Activated T-cell treated with anti-CD3 and anti-CD28 coated beads for 24 hours (primary cell): ENCODE results near the gene NRL.
A peak's percentile ranks its signal among the peaks of the same experiment; 100 is the strongest.
"Not testable (repeated sequence)": the region's sequence is repeated elsewhere in the genome, so short reads cannot be mapped to it uniquely, and the experiment has no call there.

Source experiments
- DNase-seq: peaks from one replicate; pipeline ENCODE4 v3.0.0-alpha.2; 2020; ENCODE audit warnings: low read depth

The NRL gene

DNA sequence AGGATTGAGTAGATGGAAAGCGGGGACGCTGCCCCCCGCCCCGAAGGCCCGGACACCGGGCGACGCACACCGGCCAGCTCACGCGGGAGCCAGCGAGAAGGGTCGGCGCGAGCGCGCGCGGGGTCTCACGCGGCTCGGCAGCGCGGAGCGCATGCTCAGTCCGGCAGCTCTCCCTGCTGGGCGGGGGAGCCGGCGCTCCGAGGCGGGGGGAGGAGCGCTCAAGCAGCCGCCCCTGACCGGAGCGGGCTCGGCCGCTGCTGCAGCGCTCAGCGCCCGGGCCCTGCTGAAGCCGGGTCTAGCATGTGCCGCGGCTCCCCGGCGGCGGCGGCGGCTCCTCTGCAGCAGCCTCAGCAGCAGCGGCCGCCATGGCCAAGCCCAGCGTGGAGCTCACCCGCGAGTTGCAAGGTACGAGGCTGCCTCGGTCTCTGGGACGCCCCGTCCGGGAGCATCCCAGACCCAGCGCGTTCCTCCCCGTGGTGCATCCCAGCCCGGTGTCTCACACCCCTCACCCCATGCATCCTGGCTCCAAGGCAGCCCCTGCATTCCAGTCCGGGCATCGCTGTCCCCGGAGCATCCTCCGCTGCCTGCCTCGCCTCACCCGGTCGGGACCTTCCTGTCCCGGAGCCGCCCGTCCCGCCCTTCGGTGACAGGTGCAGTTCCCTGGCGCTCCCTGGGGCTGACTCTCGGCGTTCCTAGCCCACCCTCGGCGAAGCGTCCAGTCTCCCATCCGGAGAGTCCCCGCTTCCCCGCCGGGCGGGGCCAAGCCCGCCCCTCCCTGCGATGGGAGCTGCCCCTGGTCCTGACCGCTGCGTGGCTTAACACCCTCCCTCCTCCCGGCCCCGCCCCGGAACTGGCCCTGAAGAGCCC lies 62.7 kb downstream of the NRL start, which contains the start of gene CARMIL3:
TSS of gene CARMIL3 (plus strand) at position 221 of the 867 bp plus-strand sequence. CDS start at position 366, 145 bp downstream.
- peak; percentile 55 for DNase-seq

DNA sequence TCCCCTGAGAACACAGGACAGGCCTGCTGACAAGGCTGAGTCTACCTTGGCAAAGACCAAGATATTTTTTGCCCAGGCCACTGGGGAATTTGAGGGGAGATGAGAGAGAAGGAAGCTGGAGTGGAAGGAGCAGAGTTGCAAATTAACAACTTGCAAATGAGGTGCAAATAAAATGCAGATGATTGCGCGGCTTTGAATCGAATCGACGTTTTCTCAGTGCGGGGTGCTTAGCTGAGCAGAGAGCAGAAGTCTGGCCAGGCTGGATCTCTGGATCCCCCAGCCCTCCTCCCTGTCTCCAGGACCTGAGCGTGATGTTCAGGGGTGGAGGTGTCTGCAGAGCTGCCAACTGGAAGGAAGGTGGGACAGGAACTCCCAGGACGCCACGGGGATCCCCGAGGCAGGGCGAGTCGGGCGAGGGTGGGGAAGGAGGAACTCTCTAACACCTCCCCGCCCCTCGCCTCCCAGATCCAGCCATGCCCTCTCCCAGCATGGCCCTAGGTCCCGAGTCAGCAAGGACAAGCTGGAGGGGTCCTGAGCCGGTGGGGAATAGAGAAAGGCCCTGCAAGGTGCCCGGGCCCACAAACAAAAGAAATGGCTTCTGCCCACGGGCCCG lies 63.5 kb downstream of the NRL start:
- DNase-seq: no peak

DNA sequence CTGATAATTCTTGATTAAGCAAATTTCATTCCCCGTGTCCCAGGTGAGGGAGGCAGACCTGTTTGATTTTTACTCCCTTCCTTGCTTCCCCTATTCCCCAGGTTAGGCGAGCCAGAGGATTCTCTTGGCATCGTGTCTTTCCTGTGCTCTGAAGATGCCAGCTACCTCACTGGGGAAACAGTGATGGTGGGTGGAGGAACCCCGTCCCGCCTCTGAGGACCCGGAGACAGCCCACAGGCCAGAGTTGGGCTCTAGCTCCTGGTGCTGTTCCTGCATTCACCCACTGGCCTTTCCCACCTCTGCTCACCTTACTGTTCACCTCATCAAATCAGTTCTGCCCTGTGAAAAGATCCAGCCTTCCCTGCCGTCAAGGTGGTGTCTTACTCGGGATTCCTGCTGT lies 64.0 kb downstream of the NRL start:
- DNase-seq: not testable (repeated sequence)

DNA sequence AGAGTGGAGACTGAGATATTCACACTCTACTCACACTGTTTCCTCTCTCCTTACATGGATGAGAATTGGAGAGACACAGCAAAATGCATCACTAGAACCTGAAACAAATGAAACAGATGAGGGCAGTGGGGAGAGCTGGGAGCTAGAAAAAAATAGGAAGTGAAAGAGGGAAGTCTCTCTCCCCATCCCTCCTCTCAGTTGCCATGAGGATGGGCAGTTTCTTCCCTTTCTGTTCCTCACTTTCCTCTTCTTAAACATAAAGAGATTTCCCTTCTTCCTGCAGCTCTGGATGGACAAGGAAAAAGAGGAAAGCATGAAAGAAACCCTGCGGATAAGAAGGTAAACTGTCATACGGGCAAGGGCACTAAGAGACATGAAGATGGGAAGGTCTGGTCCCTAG lies 65.7 kb downstream of the NRL start:
- not testable (repeated sequence) for DNase-seq

DNA sequence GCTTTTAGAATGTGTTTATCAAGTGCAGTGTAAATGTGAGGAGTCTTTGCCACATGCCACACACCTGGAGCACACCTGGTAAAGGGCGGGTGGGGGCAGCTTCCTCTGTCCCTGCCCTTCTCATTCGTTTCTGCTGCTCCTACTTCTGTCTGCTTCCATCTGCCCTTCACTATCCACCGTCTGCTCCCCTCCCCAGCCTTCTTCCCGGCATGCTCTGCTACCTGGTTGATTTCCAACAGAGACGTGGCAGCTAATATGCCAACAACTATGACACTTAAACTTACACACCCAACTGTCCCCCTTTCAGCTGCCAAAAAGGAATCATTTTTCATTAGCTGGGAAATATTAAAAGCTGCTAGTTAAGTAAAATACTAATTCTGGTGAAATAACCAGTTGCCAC lies 72.0 kb downstream of the NRL start:
- DNase-seq: no peak

DNA sequence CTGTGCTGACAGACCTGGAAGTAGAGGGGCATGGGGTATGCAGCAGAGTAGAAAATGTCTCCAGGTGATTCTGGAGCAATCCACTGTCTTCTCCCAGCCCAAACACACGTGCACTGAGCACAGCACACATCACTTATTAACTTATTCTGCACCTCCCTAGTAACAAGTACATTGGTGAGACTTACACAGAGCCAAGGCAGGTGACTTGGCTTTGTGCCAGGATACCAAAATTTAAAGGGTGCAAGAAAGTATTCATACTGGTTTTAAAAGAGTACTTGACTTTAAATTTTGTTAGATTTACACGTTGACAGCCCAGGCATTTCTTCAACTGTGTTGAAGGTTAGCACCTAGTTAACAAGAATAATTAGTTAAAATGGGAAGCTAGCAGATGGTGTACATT lies 74.1 kb downstream of the NRL start:
- no peak for DNase-seq

DNA sequence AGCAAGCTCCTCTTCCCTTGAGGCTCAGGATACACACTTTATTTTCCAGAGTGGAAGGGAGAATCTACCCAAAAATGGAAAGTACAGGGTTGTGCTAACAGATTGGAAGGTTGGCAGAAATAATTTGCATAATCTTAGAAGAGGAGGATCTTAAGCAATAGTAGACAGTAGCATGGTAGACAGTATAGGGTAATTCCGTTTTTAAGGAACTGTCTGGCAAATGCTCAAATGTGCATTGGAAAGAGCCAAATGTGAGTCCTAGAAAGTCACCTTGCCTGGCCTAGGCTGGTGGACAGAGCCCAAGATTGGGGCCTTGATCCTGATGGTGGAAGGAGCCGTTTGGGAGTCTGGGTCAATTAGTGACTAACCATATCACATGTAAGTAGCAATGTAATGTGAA lies 76.1 kb downstream of the NRL start:
- no peak for DNase-seq

DNA sequence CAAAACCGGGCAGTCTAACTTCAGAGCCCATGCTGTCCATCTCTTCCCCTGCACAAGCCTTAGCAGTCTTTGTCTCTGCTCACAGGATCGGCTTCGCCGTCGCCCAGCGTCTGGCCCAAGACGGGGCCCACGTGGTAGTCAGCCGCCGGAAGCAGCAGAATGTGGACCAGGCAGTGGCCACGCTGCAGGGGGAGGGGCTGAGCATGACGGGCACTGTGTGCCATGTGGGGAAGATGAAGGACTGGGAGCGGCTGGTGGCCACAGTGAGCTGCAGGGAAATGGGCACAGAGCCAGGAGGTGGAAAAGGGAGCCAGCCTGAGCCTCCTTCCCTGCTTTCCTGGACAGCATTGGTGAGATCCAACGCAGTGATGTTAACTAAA lies 77.1 kb downstream of the NRL start:
- no peak for DNase-seq

DNA sequence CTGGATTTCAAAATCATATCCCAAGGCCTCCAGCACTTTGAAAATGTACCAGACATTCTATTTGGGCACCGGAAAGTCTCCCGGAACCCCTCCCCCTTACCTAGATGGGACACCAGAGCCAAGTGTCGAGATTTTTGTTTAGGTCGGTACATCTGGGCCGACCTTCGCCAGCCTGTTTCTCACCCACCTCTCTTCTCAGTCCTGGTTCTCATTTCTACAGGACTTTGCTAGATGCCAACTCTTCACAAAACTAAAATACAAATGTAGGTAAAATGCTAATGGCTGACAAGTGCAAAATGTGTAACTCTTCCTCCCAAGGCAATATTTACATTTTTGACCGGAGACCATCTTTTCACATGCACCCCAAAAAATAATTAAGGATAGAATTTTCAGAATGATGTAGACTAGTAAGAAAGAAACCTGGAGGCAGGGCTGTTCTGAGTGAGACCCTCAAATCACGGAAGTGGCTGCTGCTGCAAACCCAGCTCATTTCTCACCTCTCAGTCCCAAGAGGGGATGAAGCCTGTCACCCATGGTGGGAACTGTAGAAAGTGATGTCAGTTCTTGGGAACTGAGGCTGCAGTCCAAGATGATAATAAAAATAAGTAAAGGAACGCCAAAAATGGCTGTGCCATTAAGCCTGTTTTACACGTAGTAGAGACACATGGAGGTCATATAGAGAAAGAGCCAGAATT lies 77.6 kb downstream of the NRL start:
- DNase-seq: not testable (repeated sequence)

DNA sequence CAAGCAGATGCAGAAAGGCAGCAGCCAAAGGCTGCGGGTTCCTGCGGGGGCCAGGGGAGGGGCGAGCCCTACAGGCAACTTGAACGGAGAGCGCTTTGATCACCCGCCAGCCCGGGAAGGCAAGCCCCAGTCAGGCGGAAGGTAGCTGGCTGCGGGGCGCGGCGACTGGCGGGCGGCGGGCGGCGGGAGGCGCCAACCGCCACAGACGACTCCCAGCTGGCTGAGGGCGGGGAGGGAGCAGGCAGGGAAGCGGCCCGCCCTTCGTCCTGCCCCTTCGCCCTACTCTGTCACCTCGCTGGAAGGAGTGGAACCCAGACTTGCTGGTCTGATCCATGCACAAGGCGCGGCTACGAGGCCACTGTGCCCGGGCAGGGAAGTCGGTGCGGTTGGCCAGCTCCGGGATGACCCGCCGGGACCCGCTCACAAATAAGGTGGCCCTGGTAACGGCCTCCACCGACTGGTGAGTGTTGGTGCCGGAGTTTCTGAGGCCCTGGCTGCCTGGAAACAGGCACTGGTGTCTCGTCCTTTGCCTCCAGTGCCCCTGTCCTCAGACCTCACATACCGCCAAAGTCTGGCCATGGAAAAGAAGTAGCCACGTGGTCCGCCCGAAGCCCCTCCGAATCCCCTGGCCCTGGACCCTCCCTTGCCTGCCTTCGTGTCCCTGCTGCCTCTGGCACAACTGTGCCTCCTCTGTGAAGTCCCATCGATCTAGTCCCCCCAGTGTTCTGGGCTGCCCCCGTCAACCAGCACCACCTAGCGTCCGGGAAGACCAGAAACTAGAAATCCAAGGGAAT lies 78.4 kb downstream of the NRL start:
- DNase-seq: peak; percentile 52

DNA sequence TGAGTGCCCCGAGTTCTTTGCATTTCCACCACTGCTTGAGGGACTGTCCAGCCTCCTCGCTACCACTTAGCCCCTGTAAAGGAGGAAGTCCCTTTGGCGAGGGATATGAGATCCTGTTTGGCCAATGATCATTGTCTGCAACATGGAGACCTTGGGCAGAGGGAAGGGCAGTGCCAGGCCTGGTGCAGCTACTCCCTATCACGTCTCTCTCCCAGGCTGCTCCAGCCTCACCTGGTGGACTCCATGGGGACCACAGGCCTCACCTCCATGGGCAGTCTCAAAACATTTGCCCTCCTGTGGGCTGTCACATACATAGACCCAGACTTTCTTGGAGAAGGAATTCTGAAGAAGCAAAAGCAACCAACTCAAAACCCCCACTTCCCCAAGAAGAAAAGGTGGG lies 79.0 kb downstream of the NRL start:
- DNase-seq: not testable (repeated sequence)

DNA sequence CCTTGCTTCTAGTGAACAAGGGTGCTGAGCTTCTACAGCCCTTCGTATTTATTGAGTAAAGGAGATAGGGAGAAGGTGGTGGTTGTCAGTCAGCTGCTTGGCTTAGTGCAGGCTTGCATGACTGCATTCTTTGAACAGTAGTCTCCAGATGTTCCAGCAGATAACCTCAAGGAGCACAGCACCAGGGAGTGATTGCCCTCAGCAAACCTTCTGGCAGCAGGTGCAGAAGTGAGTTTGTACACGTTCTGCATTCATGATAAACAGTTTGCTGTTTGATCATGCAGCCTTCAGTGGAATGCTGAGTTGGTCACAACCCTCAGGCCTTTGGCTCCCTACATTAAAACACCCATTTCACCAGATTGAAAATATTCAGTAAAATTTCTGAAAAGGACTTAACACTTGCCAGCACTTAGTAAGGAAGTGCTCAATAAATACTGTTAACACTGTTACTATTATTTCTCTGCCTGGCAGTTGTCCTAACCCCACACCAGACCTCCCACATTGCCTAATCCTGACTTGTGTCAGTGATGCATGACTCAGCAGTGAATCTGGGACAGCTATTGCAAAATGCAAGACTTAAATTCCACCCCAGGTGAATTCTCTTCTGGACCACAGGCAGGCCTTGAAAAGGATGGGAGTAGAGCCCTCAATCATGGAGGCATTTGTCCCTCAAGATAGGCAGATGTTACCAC lies 81.9 kb downstream of the NRL start:
- DNase-seq: no peak

DNA sequence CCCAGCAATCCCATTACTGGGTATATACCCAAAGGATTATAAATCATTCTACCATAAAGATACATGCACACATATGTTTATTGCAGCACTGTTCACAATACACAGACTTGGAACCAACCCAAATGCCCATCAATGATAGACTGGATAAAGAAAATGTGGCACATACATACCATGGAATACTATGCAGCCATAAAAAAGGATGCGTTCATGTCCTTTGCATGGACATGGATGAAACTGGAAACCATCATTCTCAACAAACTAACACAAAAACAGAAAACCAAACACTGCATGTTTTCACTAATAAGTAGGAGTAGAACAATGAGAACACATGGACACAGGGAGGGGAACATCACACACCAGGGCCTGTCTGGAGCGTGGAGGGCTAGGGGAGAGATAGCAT lies 83.4 kb downstream of the NRL start:
- DNase-seq: not testable (repeated sequence)

DNA sequence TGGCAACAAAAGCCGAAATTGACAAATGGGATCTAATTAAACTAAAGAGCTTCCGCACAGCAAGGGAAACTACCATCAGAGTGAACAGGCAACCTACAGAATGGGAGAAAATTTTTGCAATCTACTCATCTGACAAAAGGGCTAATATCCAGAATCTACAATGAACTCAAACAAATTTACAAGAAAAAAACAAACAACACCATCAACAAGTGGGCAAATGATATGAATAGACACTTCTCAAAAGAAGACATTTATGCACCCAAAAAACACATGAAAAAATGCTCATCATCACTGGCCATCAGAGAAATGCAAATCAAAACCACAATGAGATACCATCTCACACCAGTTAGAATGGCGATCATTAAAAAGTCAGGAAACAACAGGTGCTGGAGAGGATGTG lies 85.1 kb downstream of the NRL start:
- DNase-seq: not testable (repeated sequence)
